SK-N-MC (cell line): ENCODE measurements around the gene SHBG.
"Not testable (repeated sequence)": the region's sequence is repeated elsewhere in the genome, so short reads cannot be mapped to it uniquely, and the experiment has no call there.

Source experiments
- DNase-seq: peaks from one replicate; pipeline ENCODE4 v3.0.0-alpha.2; 2011; ENCODE audit warnings: low read depth, low spot score
- H3K27ac ChIP-seq: fragments of 200-600 bp; sonication (generic); 2 replicates; pipeline ENCODE4 v1.5.1; 2016; ENCODE audit warnings: mixed run types
- H3K36me3 ChIP-seq: fragments of 200-600 bp; sonication (generic); 2 replicates; pipeline ENCODE4 v1.6.1; 2017; ENCODE audit warnings: antibody characterized with exemption, low read length, mixed read lengths; ENCODE audit not compliant: insufficient read depth
- H3K4me3 ChIP-seq: fragments of 200-600 bp; sonication (generic); 2 replicates; pipeline ENCODE4 v1.5.1; 2016
- H3K9ac ChIP-seq: fragments of 200-600 bp; sonication (generic); 2 replicates; pipeline ENCODE4 v1.8.0; 2017; ENCODE audit warnings: mixed run types, mixed read lengths; ENCODE audit not compliant: insufficient read length
- H3K9me3 ChIP-seq: fragments of 200-600 bp; sonication (generic); 2 replicates; pipeline ENCODE4 v1.6.1; 2017; ENCODE audit warnings: low read depth, mild to moderate bottlenecking, antibody characterized with exemption, low read length, moderate library complexity, mixed read lengths
- EZH2 ChIP-seq: fragments of 200-600 bp; sonication (generic); IDR thresholded peaks from one replicate; pipeline ENCODE4 v1.6.1; 2017; ENCODE audit warnings: antibody characterized with exemption
- FOXP2 ChIP-seq: optimal IDR thresholded peaks from 2 replicates; pipeline ENCODE3; 2011; ENCODE audit warnings: mild to moderate bottlenecking, moderate library complexity; ENCODE audit not compliant: insufficient read depth; ENCODE audit errors: extremely low read length, control extremely low read depth
- POLR2AphosphoS5 ChIP-seq: IDR thresholded peaks from 2 replicates; pipeline ENCODE4 v1.6.1; 2012; ENCODE audit warnings: mild to moderate bottlenecking, low read depth, low read length, borderline replicate concordance

SHBG gene

DNA sequence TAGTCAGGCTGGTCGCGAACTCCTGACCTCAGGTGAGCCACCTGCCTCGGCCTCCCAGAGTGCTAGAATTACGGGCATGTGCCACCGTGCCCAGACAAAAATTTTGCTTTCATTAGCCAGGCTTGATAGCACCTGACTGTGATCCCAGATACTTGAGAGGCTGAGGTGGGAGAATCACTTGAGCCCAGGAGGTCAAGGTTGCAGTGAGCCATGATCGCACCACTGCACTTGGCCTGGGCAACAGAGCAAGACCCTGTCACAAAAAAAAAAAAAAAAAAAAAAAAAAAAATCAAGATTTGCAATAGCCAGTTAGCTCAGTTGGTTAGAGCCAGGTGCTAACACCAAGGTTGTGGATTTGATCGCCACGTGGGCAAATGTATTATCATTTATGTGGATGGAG is 9.1 kb upstream of the SHBG start:
- Histone ChIP-seq H3K9me3 (no peaks in the 10 kb centered on the region), H3K9ac (no peak overlapping the region), H3K36me3 (no peaks in the 10 kb centered on the region), H3K27ac (no peak overlapping the region), H3K4me3 (no peak overlapping the region)
- no peak for DNase-seq
- TF ChIP-seq FOXP2 (no peak), POLR2AphosphoS5 (no peak), EZH2 (no peak)

- no peak overlapping the region for H3K9ac ChIP-seq
- H3K9me3 ChIP-seq = no peaks in the 10 kb centered on the region
- DNase-seq = no peak
- TF ChIP-seq EZH2 (no peak), FOXP2 (no peak), POLR2AphosphoS5 (no peak)
- no peaks in the 10 kb centered on the region; the same call in 1 of the 2 replicates for H3K36me3 ChIP-seq
- H3K27ac ChIP-seq = no peak overlapping the region
- no peak overlapping the region for H3K4me3 ChIP-seq
Observed at GRCh38 chr17:7623661-7624060, 6.3 kb upstream of the SHBG start.

- not testable (repeated sequence) for H3K4me3 ChIP-seq, H3K9ac ChIP-seq, H3K36me3 ChIP-seq, H3K27ac ChIP-seq, DNase-seq, H3K9me3 ChIP-seq
Observed at GRCh38 chr17:7625749-7626148, 4.2 kb upstream of the SHBG start.

- Histone ChIP-seq H3K9ac (no peak overlapping the region), H3K27ac (no peak overlapping the region), H3K36me3 (no peaks in the 10 kb centered on the region; the same call in 1 of the 2 replicates), H3K4me3 (no peak overlapping the region; the same call in 1 of the 2 replicates), H3K9me3 (no peaks in the 10 kb centered on the region)
- no peak for TF ChIP-seq POLR2AphosphoS5
- TF ChIP-seq EZH2 = no peak
- TF ChIP-seq FOXP2 = no peak
- no peak for DNase-seq
Observed at GRCh38 chr17:7626307-7626706, 3.6 kb upstream of the SHBG start.

- Histone ChIP-seq H3K4me3 (peak overlapping the region; percentile 85), H3K9me3 (no peaks in the 10 kb centered on the region), H3K27ac (no peak overlapping the region), H3K36me3 (no peaks in the 10 kb centered on the region; the same call in 1 of the 2 replicates), H3K9ac (peak overlapping the region; percentile 92)
- no peak for DNase-seq
- TF ChIP-seq POLR2AphosphoS5 (no peak), EZH2 (no peak), FOXP2 (no peak)
Observed at GRCh38 chr17:7626956-7627249, 3.0 kb upstream of the SHBG start.

GRCh38 chr17:7627250-7628121 is 2.4 kb upstream of the SHBG start, which contains the start of gene SAT2:
Gene SAT2, minus strand, starts transcription at chr17:7627821. Its CDS starts 186 bp downstream, at chr17:7627635.
- Histone ChIP-seq H3K27ac (no peak within 1 kb of the TSS), H3K9ac (peak within 1 kb of the TSS; percentile 92), H3K9me3 (no peaks in the 10 kb centered on the region), H3K4me3 (peak within 1 kb of the TSS; percentile 85), H3K36me3 (no peaks in the 10 kb centered on the region; the same call in 1 of the 2 replicates)
- DNase-seq = no peak
- TF ChIP-seq FOXP2 (peak; percentile 46), EZH2 (no peak), POLR2AphosphoS5 (peak; percentile 46; the same call in 1 of the 2 replicates)

DNA sequence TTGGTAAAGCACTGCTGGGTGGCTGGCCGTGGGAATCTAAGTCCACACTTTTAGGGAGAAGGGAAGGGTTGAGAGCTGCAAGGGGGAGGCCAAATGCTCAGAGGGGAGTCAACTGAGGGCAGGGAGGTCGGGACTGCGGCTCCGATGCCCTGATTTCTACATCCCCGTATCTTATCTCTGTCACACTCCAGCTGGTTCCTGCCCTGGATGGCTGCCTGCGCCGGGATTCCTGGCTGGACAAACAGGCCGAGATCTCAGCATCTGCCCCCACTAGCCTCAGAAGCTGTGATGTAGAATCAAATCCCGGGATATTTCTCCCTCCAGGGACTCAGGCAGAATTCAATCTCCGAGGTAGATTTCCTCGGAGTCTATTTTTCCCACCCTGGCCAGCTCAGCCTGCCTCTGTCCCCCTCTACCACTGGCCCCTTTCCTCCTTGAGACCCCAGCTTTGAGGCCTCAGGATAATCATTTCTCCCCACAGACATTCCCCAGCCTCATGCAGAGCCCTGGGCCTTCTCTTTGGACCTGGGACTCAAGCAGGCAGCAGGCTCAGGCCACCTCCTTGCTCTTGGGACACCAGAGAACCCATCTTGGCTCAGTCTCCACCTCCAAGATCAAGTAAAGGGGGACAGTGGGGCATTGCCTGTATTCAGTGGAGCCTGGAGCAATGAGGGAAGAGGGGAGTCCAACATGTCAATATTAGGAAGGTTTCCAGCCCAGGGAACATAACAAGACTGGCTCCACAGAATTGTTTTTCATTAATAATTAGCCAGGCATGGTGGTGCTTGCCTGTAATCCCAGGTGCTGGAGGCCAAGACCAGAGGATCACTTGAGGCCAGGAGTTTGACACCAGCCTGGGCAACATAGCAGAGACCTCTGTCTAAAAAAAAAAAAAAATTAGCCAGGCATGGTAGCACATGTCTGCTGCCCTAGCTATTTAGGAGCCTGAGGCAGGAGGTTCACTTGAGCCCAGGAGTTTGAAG is 1.8 kb downstream of the SHBG start:
- Histone ChIP-seq H3K36me3 (no peaks in the 10 kb centered on the region), H3K9ac (no peak overlapping the region), H3K4me3 (no peak overlapping the region), H3K27ac (no peak overlapping the region), H3K9me3 (no peaks in the 10 kb centered on the region)
- DNase-seq = no peak
- TF ChIP-seq FOXP2 (no peak), POLR2AphosphoS5 (no peak)

- Histone ChIP-seq H3K27ac (no peak overlapping the region), H3K36me3 (no peaks in the 10 kb centered on the region), H3K9me3 (no peaks in the 10 kb centered on the region), H3K9ac (no peak overlapping the region), H3K4me3 (no peak overlapping the region)
- DNase-seq = no peak
- TF ChIP-seq FOXP2 (no peak), EZH2 (no peak), POLR2AphosphoS5 (no peak)
Observed at GRCh38 chr17:7632492-7632894, 2.6 kb downstream of the SHBG start.

- TF ChIP-seq FOXP2 (no peak), EZH2 (no peak), POLR2AphosphoS5 (no peak)
- H3K27ac ChIP-seq = no peak overlapping the region
- H3K9me3 ChIP-seq = no peaks in the 10 kb centered on the region
- H3K36me3 ChIP-seq = no peaks in the 10 kb centered on the region
- DNase-seq = no peak
- no peak overlapping the region for H3K4me3 ChIP-seq
- H3K9ac ChIP-seq = no peak overlapping the region
Observed at GRCh38 chr17:7633093-7633492, 3.2 kb downstream of the SHBG start.
